ENCODE results near the gene LTF. TPM values are rescaled to one million over a fixed set of nuclear protein-coding genes. Genes with fewer than 3 reads are reported as not detected.

The LTF gene
- total RNA-seq, 2 experiments from 2014 or later: not detected

DNA sequence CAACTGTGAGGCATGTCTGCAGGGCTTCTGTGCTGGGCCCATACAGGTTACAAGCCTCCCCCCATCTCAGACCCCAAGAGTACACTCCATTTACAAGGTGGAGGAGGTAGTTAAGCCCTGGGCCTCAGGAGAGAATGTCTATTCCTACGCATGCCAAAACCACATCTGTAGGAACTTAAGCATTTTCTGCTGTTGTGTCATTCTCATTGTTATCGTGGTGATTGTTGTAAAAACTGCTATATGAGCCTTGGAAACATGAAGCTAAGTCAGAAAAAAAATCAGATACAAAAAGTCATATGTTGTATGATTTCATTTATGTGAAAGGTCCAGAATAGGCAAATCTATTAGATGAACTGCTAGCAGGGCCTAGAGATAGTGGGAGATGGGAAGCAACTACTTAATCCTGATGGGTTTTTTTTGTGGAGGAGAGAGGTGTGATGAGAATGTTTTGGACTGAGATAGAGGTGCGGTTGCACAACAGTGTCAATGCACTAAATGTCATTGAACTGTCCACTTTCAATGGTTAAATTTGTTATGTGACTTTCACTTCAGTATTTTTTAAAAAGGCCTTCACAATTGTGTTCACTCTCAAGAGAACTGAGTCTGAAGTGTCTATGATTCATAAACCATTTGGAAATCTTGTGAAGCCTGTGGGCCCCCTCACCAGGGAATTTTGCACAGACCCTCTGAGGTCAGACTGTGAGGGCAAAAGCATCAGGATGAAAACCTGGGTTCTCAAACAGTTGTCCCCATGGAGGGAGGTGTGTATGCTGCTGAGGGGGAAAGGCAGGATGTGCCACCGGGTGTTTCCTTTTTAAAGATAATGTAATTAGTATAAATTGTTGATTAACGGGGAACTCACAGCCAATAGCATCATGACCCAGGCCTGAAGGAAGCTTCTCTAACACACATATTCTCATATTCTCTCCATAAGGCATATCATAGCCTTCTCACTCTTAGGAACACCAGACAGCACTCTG, 36.2 kb upstream of the LTF start:
- DNase-seq (no peak), ATAC-seq (ENCODE audit: poor library complexity) (no peak)
- Histone ChIP-seq H3K36me3 (ENCODE audit: insufficient read depth, low read length) (no peaks in the 10 kb centered on the region), H3K4me3 (ENCODE audit: low read length) (no peak overlapping the region), H3K4me1 (ENCODE audit: insufficient read depth, low read length) (peaks cover 11% of the 10 kb centered on the region), H3K27ac (ENCODE audit: low read depth in 1 of 2, low read length in 2 of 2) (no peak overlapping the region), H3K27me3 (ENCODE audit: control insufficient read depth in 1 of 2, insufficient read depth in 2 of 2, low read length in 2 of 2) (no peaks in the 10 kb centered on the region), H3K9me3 (ENCODE audit: control insufficient read depth in 1 of 2, insufficient read depth in 1 of 2, low read length in 2 of 2) (no peaks in the 10 kb centered on the region)
- intact Hi-C loops (cut with DNase I, micrococcal nuclease): no loop called here
- H3K27me3 Mint-ChIP-seq: no peaks in the 10 kb centered on the region
- no peaks in the 10 kb centered on the region for H3K9me3 Mint-ChIP-seq
- ChIA-PET CTCF (interaction anchor here (3.0 kb wide), 1 partner anchor 12 kb away, joined by 20 read pairs; no protein-coding TSS in a partner anchor), POLR2A (interaction anchor here (0.8 to 2.3 kb wide), 2 partner anchors 12 to 38 kb away, joined by 3 to 7 read pairs; no protein-coding TSS in a partner anchor)
- H3K4me3 Mint-ChIP-seq: no peak overlapping the region
- no peak overlapping the region for H3K27ac Mint-ChIP-seq
- peaks cover 42% of the 10 kb centered on the region for H3K4me1 Mint-ChIP-seq (ENCODE audit: low read depth)
- H3K36me3 Mint-ChIP-seq (ENCODE audit: low read depth): no peaks in the 10 kb centered on the region
- TF ChIP-seq, protein P1, sequence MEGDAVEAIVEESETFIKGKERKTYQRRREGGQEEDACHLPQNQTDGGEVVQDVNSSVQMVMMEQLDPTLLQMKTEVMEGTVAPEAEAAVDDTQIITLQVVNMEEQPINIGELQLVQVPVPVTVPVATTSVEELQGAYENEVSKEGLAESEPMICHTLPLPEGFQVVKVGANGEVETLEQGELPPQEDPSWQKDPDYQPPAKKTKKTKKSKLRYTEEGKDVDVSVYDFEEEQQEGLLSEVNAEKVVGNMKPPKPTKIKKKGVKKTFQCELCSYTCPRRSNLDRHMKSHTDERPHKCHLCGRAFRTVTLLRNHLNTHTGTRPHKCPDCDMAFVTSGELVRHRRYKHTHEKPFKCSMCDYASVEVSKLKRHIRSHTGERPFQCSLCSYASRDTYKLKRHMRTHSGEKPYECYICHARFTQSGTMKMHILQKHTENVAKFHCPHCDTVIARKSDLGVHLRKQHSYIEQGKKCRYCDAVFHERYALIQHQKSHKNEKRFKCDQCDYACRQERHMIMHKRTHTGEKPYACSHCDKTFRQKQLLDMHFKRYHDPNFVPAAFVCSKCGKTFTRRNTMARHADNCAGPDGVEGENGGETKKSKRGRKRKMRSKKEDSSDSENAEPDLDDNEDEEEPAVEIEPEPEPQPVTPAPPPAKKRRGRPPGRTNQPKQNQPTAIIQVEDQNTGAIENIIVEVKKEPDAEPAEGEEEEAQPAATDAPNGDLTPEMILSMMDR (IDR thresholded peaks at IDR 0.05): no peak

DNA sequence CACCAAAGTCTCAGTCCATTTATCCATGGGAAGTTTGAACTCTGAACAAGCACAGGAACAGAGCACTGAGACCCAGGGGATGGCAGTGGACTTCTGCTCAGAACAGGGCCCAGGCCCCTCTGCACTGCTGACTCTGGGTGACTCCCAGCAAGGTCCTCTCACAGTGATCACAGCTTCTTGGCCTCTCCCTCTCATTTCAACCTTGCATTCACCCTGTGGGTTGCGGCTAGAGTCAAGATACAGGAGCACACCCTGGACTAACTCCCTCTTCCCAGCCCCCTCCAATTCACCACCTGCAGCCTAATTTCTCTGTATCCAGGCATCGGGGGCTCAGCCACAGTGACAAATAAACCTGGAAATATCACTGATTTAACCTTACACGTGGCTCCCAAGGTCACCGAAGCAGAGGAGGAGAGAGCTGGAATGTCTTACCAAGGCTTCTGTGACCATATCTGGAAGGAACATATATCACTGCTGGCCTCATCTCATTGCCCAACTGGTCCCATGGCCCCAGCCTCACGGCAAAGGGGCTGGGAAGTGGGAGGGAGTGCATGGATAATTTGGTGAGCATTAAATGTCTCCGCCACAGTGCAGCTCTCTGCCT, 34.3 kb upstream of the LTF start:
- Mint-ChIP-seq H3K4me3 (no peak overlapping the region), H3K27me3 (no peaks in the 10 kb centered on the region), H3K36me3 (ENCODE audit: low read depth) (no peaks in the 10 kb centered on the region), H3K4me1 (ENCODE audit: low read depth) (peaks cover 42% of the 10 kb centered on the region), H3K9me3 (no peaks in the 10 kb centered on the region), H3K27ac (no peak overlapping the region)
- ChIA-PET CTCF (interaction anchor here (1.0 to 5.4 kb wide), 4 partner anchors 10 to 131 kb away, joined by 3 to 43 read pairs (median 26); no protein-coding TSS in a partner anchor), POLR2A (interaction anchor here (2.3 kb wide), 1 partner anchor 10 kb away, joined by 7 read pairs; no protein-coding TSS in a partner anchor)
- TF ChIP-seq, protein P1 (IDR thresholded peaks at IDR 0.05): no peak
- no peak for ATAC-seq (ENCODE audit: poor library complexity)
- Histone ChIP-seq H3K27ac (ENCODE audit: low read depth in 1 of 2, low read length in 2 of 2) (no peak overlapping the region), H3K36me3 (ENCODE audit: insufficient read depth, low read length) (no peaks in the 10 kb centered on the region), H3K9me3 (ENCODE audit: control insufficient read depth in 1 of 2, insufficient read depth in 1 of 2, low read length in 2 of 2) (no peaks in the 10 kb centered on the region), H3K4me1 (ENCODE audit: insufficient read depth, low read length) (peaks cover 11% of the 10 kb centered on the region), H3K27me3 (ENCODE audit: control insufficient read depth in 1 of 2, insufficient read depth in 2 of 2, low read length in 2 of 2) (no peaks in the 10 kb centered on the region), H3K4me3 (ENCODE audit: low read length) (no peak overlapping the region)
- intact Hi-C loops (cut with DNase I, micrococcal nuclease): no loop called here
- DNase-seq: no peak

DNA sequence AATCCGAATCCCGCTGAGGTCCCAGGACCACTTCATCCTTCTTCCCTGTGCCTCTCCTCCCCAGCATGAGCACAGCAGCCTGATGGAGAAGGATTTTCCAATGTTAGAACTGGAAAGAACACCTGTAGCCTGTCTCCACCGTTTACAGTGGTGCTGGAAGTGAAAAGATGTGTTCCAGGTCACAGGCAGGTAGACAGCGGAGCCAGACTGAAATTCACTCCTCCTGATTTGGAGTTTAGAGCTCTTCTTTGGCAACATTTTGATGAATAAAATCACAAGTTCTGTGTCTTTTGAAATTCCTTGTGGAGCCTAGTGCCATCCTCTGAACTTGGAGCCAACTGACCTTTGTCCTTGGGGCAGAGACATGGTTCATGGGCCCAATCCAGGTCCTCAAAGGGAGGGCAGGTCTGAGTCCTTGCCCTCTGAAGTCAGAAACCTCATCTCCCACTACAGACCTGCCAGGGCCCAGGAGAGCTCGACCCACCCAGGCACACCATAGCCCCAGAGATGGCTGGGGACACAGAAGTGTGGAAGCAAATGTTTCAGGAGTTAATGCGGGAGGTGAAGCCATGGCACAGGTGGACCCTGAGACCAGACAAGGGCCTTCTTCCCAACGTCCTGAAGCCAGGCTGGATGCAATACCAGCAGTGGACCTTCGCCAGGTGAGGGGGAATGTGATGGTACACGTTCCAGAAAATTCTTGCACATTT, 33.0 kb upstream of the LTF start, which contains the start of gene RTP3:
Gene RTP3, plus strand, starts transcription at position 421 of the 710 bp plus-strand sequence. Its CDS starts 87 bp downstream, at position 508.
- DNase-seq (no peak), ATAC-seq (ENCODE audit: poor library complexity) (no peak)
- no peaks in the 10 kb centered on the region for H3K36me3 Mint-ChIP-seq (ENCODE audit: low read depth)
- Histone ChIP-seq H3K27me3 (ENCODE audit: control insufficient read depth in 1 of 2, insufficient read depth in 2 of 2, low read length in 2 of 2) (no peaks in the 10 kb centered on the region), H3K9me3 (ENCODE audit: control insufficient read depth in 1 of 2, insufficient read depth in 1 of 2, low read length in 2 of 2) (no peaks in the 10 kb centered on the region), H3K36me3 (ENCODE audit: insufficient read depth, low read length) (no peaks in the 10 kb centered on the region), H3K27ac (ENCODE audit: low read depth in 1 of 2, low read length in 2 of 2) (no peak within 1 kb of the TSS), H3K4me1 (ENCODE audit: insufficient read depth, low read length) (peaks cover 11% of the 10 kb centered on the region), H3K4me3 (ENCODE audit: low read length) (no peak within 1 kb of the TSS)
- CTCF ChIA-PET: interaction anchor here (1.1 to 5.4 kb wide), 5 partner anchors 9 to 132 kb away, joined by 3 to 43 read pairs (median 19); no protein-coding TSS in a partner anchor
- no peaks in the 10 kb centered on the region for H3K27me3 Mint-ChIP-seq
- intact Hi-C loops (cut with DNase I, micrococcal nuclease): loop anchor here (2.0 kb wide), 2 partner anchors 41 to 61 kb away; no protein-coding TSS in a partner anchor
- H3K4me1 Mint-ChIP-seq (ENCODE audit: low read depth): peaks cover 32% of the 10 kb centered on the region
- TF ChIP-seq, protein P1 (IDR thresholded peaks at IDR 0.05): no peak
- H3K9me3 Mint-ChIP-seq: no peaks in the 10 kb centered on the region
- H3K27ac Mint-ChIP-seq: no peak within 1 kb of the TSS
- no peak within 1 kb of the TSS for H3K4me3 Mint-ChIP-seq
- POLR2A ChIA-PET: interaction anchor here (1.9 kb wide), 1 partner anchor 41 kb away, joined by 5 read pairs; no protein-coding TSS in a partner anchor
